Trophoblast cell (in vitro differentiated cells and primary cell): ENCODE measurements around the gene PLAAT2. TPM values are rescaled to one million over a fixed set of nuclear protein-coding genes. Genes with fewer than 3 reads are reported as not detected.
A peak's percentile ranks its signal among the peaks of the same experiment; 100 is the strongest.

Experiments
- DNase-seq, 2 donors: peaks; one replicate each; pipeline ENCODE4 v3.0.0-alpha.2; 2016
- H2AFZ ChIP-seq: 2 replicates; pipeline ENCODE4 v1.6.1; 2013; ENCODE audit warnings: low read length, moderate library complexity, mild to moderate bottlenecking; ENCODE audit not compliant: insufficient read depth, poor library complexity
- H2AK5ac ChIP-seq: 2 replicates; pipeline ENCODE4 v1.6.1; 2013; ENCODE audit warnings: mild to moderate bottlenecking, low read length
- H2BK120ac ChIP-seq: 2 replicates; pipeline ENCODE4 v1.6.1; 2013; ENCODE audit warnings: low read length, mild to moderate bottlenecking, moderate library complexity; ENCODE audit not compliant: insufficient read depth, poor library complexity
- H2BK12ac ChIP-seq: 2 replicates; pipeline ENCODE4 v1.6.1; 2013; ENCODE audit warnings: mild to moderate bottlenecking, low read length, moderate library complexity
- H2BK5ac ChIP-seq: 2 replicates; pipeline ENCODE4 v1.6.1; 2013; ENCODE audit warnings: low read length, low read depth, moderate library complexity, mild to moderate bottlenecking; ENCODE audit not compliant: poor library complexity
- H3K14ac ChIP-seq: 2 replicates; pipeline ENCODE4 v1.6.1; 2013; ENCODE audit warnings: mild to moderate bottlenecking, low read length
- H3K18ac ChIP-seq: 2 replicates; pipeline ENCODE4 v1.6.1; 2013; ENCODE audit warnings: mild to moderate bottlenecking, low read length
- H3K23ac ChIP-seq: 2 replicates; pipeline ENCODE4 v1.6.1; 2013; ENCODE audit warnings: low read length
- H3K27ac ChIP-seq: 2 replicates; pipeline ENCODE4 v1.5.1; 2013; ENCODE audit warnings: low read depth, mild to moderate bottlenecking, inconsistent platforms, low read length, moderate library complexity
- H3K27me3 ChIP-seq: 2 replicates; pipeline ENCODE4 v1.6.1; 2013; ENCODE audit warnings: inconsistent platforms, mild to moderate bottlenecking, low read length, moderate library complexity; ENCODE audit not compliant: insufficient read depth
- H3K36me3 ChIP-seq, 2 experiments: 1 replicate in 1 of 2; 2 replicates in 1 of 2; pipeline ENCODE4 v1.6.1; 2013; ENCODE audit warnings: low read length in 2 of 2, mild to moderate bottlenecking in 2 of 2, moderate library complexity in 1 of 2; ENCODE audit not compliant: insufficient read depth in 2 of 2, control insufficient read depth in 1 of 2
- H3K4ac ChIP-seq: 2 replicates; pipeline ENCODE4 v1.6.1; 2013; ENCODE audit warnings: low read depth, mild to moderate bottlenecking, low read length, moderate library complexity
- H3K4me1 ChIP-seq, 2 experiments: 1 replicate in 1 of 2; 2 replicates in 1 of 2; pipeline ENCODE4 v1.6.1; 2013; ENCODE audit warnings: low read length in 2 of 2, mild to moderate bottlenecking in 2 of 2, moderate library complexity in 1 of 2; ENCODE audit not compliant: insufficient read depth in 2 of 2, control insufficient read depth in 1 of 2
- H3K4me2 ChIP-seq: 2 replicates; pipeline ENCODE4 v1.6.1; 2013; ENCODE audit warnings: inconsistent platforms, mild to moderate bottlenecking, low read length, moderate library complexity
- H3K4me3 ChIP-seq: 2 replicates; pipeline ENCODE4 v1.5.1; 2013; ENCODE audit warnings: mild to moderate bottlenecking, low read depth, low read length, inconsistent platforms
- H3K79me1 ChIP-seq: one replicate; pipeline ENCODE4 v1.6.1; 2013; ENCODE audit warnings: low read length
- H3K79me2 ChIP-seq: 2 replicates; pipeline ENCODE4 v1.6.1; 2013; ENCODE audit warnings: low read length, mild to moderate bottlenecking; ENCODE audit not compliant: control insufficient read depth, insufficient read depth, poor library complexity
- H3K9ac ChIP-seq: 2 replicates; pipeline ENCODE4 v1.6.1; 2013; ENCODE audit warnings: mild to moderate bottlenecking, low read length
- H3K9me3 ChIP-seq: 2 replicates; pipeline ENCODE4 v1.6.1; 2013; ENCODE audit warnings: low read depth, mild to moderate bottlenecking, control low read depth, inconsistent platforms, low read length; ENCODE audit not compliant: insufficient read depth
- H4K12ac ChIP-seq: 2 replicates; pipeline ENCODE4 v1.6.1; 2013; ENCODE audit warnings: low read depth, mild to moderate bottlenecking, low read length, moderate library complexity
- H4K8ac ChIP-seq: 2 replicates; pipeline ENCODE4 v1.6.1; 2013; ENCODE audit warnings: low read depth, mild to moderate bottlenecking, low read length, moderate library complexity
- H4K91ac ChIP-seq: one replicate; pipeline ENCODE4 v1.6.1; 2013; ENCODE audit warnings: low read depth, mild to moderate bottlenecking, low read length, moderate library complexity
- WGBS: extraction: QIAGEN DNeasy Blood & Tissue Kit; methylation state at CpG from one replicate; pipeline ENCODE4 v1.1.7; 2013; ENCODE audit warnings: missing lambda C conversion rate; ENCODE audit not compliant: insufficient read length, insufficient coverage; ENCODE audit errors: extremely low coverage; 5-methylcytosine and 5-hydroxymethylcytosine counted together
- polyA plus RNA-seq: library from polyadenylated mRNA; stranded (reverse); fragments of 200-250 nt; gene quantifications from 2 replicates; pipeline ENCODE4 v1.2.3, GENCODE V29; 2013

The PLAAT2 gene
- polyA plus RNA-seq, result 0.18 and 0.22 TPM in 2 replicates

- H3K9me3 ChIP-seq, result no peaks in the 10 kb centered on the region
- H3K23ac ChIP-seq, result no peak within 1 kb of the TSS
- WGBS, result no CpG with 5 or more reads among the region's 13 CpGs
- peaks cover 1% of the 10 kb centered on the region for H3K79me1 ChIP-seq
- no peak within 1 kb of the TSS for H2AK5ac ChIP-seq
- no peaks in the 10 kb centered on the region for H3K36me3 ChIP-seq
- H3K4ac ChIP-seq, result no peak within 1 kb of the TSS
- no peak within 1 kb of the TSS for H3K27ac ChIP-seq
- H2AFZ ChIP-seq, result no peak within 1 kb of the TSS
- H4K8ac ChIP-seq, result no peak within 1 kb of the TSS
- no peak within 1 kb of the TSS for H4K91ac ChIP-seq
- H2BK5ac ChIP-seq, result no peak within 1 kb of the TSS
- H2BK12ac ChIP-seq, result no peak within 1 kb of the TSS
- H3K4me3 ChIP-seq, result no peak within 1 kb of the TSS
- H3K18ac ChIP-seq, result no peak within 1 kb of the TSS
- peaks cover 3 to 5% of the 10 kb centered on the region in 2 experiments for H3K4me1 ChIP-seq
- H3K9ac ChIP-seq, result no peak within 1 kb of the TSS
- H2BK120ac ChIP-seq, result no peak within 1 kb of the TSS
- DNase-seq, result no peak
- H3K14ac ChIP-seq, result no peak within 1 kb of the TSS
- no peak within 1 kb of the TSS for H3K4me2 ChIP-seq
- no peak within 1 kb of the TSS for H4K12ac ChIP-seq
- no peaks in the 10 kb centered on the region for H3K79me2 ChIP-seq
- H3K27me3 ChIP-seq, result no peaks in the 10 kb centered on the region
Measured at GRCh38 chr11:63563201-63564055, at the start of gene PLAAT2. Gene PLAAT2 (minus strand): TSS chr11:63563379. CDS start chr11:63563324, 55 bp downstream.

- Histone ChIP-seq H2BK5ac (no peak overlapping the region), H4K12ac (no peak overlapping the region), H4K8ac (no peak overlapping the region), H2AFZ (no peak overlapping the region), H3K79me2 (peaks cover 7% of the 10 kb centered on the region), H3K79me1 (peaks cover 4% of the 10 kb centered on the region), H3K4me2 (no peak overlapping the region), H3K27ac (no peak overlapping the region), H4K91ac (no peak overlapping the region), H3K23ac (no peak overlapping the region), H3K4me1 (peaks cover 3 to 5% of the 10 kb centered on the region in 2 experiments), H3K9me3 (no peaks in the 10 kb centered on the region), H2BK12ac (no peak overlapping the region), H3K36me3 (no peaks in the 10 kb centered on the region), H2AK5ac (no peak overlapping the region), H3K14ac (no peak overlapping the region), H3K18ac (no peak overlapping the region), H3K27me3 (no peaks in the 10 kb centered on the region), H3K4me3 (no peak overlapping the region), H3K4ac (no peak overlapping the region), H2BK120ac (no peak overlapping the region), H3K9ac (no peak overlapping the region)
- no peak for DNase-seq
Measured at GRCh38 chr11:63612181-63612580, 49.0 kb upstream of the PLAAT2 start.

- Histone ChIP-seq H4K91ac (no peak overlapping the region), H3K14ac (no peak overlapping the region), H4K8ac (no peak overlapping the region), H2BK12ac (no peak overlapping the region), H3K23ac (no peak overlapping the region), H3K36me3 (no peaks in the 10 kb centered on the region), H3K4me3 (no peak overlapping the region), H3K79me2 (peaks cover 7% of the 10 kb centered on the region), H2AK5ac (no peak overlapping the region), H4K12ac (no peak overlapping the region), H3K9me3 (no peaks in the 10 kb centered on the region), H3K27ac (no peak overlapping the region), H2BK5ac (no peak overlapping the region), H3K4me1 (peaks cover 3 to 5% of the 10 kb centered on the region in 2 experiments), H3K4me2 (no peak overlapping the region), H2AFZ (no peak overlapping the region), H3K4ac (no peak overlapping the region), H3K9ac (no peak overlapping the region), H3K18ac (no peak overlapping the region), H3K79me1 (peaks cover 4% of the 10 kb centered on the region), H2BK120ac (no peak overlapping the region), H3K27me3 (no peaks in the 10 kb centered on the region)
- no CpG with 5 or more reads among the region's 1 CpG for WGBS
- DNase-seq, result no peak
Measured at GRCh38 chr11:63611395-63611747, 48.2 kb upstream of the PLAAT2 start.

- WGBS, result no CpG with 5 or more reads among the region's 14 CpGs
- no peak overlapping the region for H2AFZ ChIP-seq
- no peak overlapping the region for H2BK120ac ChIP-seq
- no peak overlapping the region for H3K27ac ChIP-seq
- H3K9ac ChIP-seq, result no peak overlapping the region
- no peak overlapping the region for H4K91ac ChIP-seq
- H2BK5ac ChIP-seq, result no peak overlapping the region
- peaks cover 7% of the 10 kb centered on the region for H3K79me2 ChIP-seq
- peaks cover 3 to 5% of the 10 kb centered on the region in 2 experiments for H3K4me1 ChIP-seq
- no peak overlapping the region for H3K23ac ChIP-seq
- H3K9me3 ChIP-seq, result no peaks in the 10 kb centered on the region
- H3K14ac ChIP-seq, result no peak overlapping the region
- no peak overlapping the region for H4K12ac ChIP-seq
- peak in 1 of 2 donors; percentile 31 for DNase-seq
- no peaks in the 10 kb centered on the region for H3K36me3 ChIP-seq
- H2BK12ac ChIP-seq, result no peak overlapping the region
- H3K18ac ChIP-seq, result no peak overlapping the region
- H4K8ac ChIP-seq, result no peak overlapping the region
- H3K4me2 ChIP-seq, result no peak overlapping the region
- H3K27me3 ChIP-seq, result no peaks in the 10 kb centered on the region
- H2AK5ac ChIP-seq, result no peak overlapping the region
- no peak overlapping the region for H3K4ac ChIP-seq
- peaks cover 4% of the 10 kb centered on the region for H3K79me1 ChIP-seq
- H3K4me3 ChIP-seq, result no peak overlapping the region
Measured at GRCh38 chr11:63610604-63611394, 47.6 kb upstream of the PLAAT2 start.
